Measurements from ENCODE around the gene HMCN2.
"Not testable (repeated sequence)": the region's sequence is repeated elsewhere in the genome, so short reads cannot be mapped to it uniquely, and the experiment has no call there.

HMCN2 gene

GRCh38 chr9:130239363-130239695 lies 26.2 kb upstream of the HMCN2 start:
- in situ Hi-C loops (cut with MboI; ENCODE audit: low sequenced_read_pairs) = loop anchor here (25.0 kb wide), 1 partner anchor 377 kb away; no protein-coding TSS in a partner anchor

GRCh38 chr9:130239741-130240241 lies 25.8 kb upstream of the HMCN2 start:
- in situ Hi-C loops (cut with MboI; ENCODE audit: low sequenced_read_pairs) = loop anchor here (25.0 kb wide), 1 partner anchor 377 kb away; no protein-coding TSS in a partner anchor

GRCh38 chr9:130240410-130241197 lies 25.0 kb upstream of the HMCN2 start:
- in situ Hi-C loops (cut with MboI; ENCODE audit: low sequenced_read_pairs) = loop anchor here (25.0 kb wide), 1 partner anchor 378 kb away; no protein-coding TSS in a partner anchor

GRCh38 chr9:130241198-130241535 lies 24.4 kb upstream of the HMCN2 start:
- in situ Hi-C loops (cut with MboI; ENCODE audit: low sequenced_read_pairs) = loop anchor here (25.0 kb wide), 1 partner anchor 379 kb away; no protein-coding TSS in a partner anchor

DNA sequence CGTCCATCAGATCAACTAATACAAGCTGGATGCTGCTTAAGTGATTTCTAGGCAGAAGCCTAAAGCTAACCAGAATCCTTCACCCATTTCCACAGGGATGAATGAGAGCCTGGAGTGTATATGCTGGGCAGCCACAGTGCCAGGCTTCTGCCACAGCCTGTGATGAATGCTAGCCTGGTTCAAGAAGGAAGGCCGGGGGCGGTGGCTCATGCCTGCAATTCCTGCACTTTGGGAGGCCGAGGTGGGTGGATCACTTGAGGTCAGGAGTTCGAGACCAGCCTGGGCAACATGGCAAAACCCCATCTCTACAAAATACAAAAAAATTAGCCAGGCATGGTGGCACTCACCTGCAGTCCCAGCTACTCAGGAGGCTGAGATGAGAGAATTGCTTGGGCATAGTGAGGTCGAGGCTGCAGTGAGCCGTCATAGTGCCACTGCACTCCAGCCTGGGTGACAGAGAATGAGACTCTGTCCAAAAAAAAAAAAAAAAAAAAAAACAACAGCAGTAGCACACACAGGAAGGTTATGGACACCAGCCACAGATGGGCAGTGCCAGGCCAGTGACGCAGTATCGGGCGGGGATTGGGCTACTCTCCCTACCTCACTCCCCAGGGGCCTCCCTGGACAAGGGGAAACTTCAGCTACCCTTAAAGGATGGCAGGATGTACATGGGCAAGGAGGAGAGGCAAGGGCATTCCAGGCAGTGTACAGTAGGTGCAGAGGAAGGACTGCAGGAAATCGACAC lies 23.1 kb upstream of the HMCN2 start:
- in situ Hi-C loops (cut with MboI; ENCODE audit: low sequenced_read_pairs) = loop anchor here (25.0 kb wide), 1 partner anchor 380 kb away; no protein-coding TSS in a partner anchor

- in situ Hi-C loops (cut with MboI; ENCODE audit: low sequenced_read_pairs) = loop anchor here (25.0 kb wide), 1 partner anchor 381 kb away; no protein-coding TSS in a partner anchor
Observed at GRCh38 chr9:130243015-130243881, 22.3 kb upstream of the HMCN2 start.

DNA sequence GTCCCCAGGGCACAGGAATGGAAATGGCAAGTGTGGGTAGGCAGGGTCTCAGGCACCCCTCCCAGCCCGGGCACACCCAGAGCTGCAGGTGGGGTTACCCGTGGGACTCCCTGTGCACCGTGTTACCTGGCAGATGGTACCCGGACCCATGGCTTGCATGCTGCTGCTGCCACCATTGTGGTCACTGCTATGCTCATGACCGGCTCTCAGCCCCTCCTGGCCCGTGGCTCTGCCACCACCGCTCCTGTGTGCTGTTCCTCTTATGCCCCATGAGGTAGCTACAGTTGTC lies 21.7 kb upstream of the HMCN2 start:
- in situ Hi-C loops (cut with MboI; ENCODE audit: low sequenced_read_pairs) = loop anchor here (25.0 kb wide), 1 partner anchor 382 kb away; no protein-coding TSS in a partner anchor

DNA sequence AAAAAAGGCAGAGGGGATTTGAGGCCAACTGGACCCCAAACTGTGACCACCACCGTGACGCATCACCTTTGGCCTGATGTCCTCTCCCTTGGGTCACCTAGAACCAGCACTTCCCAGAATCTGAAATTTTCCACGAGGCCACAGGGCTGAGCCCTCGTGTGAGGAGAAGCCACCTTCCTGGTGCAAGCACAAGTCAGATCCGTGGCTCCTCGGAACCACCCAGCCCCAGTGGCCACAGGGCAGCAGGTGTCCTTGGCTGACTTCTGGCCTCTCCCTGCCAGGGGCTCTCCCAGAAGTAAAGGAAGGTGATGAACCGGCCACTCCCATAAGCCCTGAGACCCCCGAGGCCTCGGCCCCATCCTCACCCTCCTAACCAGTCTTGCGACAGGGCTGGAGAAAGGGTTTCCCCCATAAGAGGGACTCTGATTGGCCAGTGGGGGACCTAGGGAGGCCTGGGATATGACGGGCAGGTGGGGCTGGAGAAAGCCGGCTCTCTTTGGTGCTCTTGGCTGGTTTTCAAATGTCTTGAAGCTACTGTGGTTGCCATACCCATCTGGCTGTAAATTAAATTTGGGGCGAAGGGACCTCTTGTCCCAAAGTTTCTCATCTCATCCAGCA lies 20.9 kb upstream of the HMCN2 start:
- in situ Hi-C loops (cut with MboI; ENCODE audit: low sequenced_read_pairs) = loop anchor here (25.0 kb wide), 1 partner anchor 382 kb away; no protein-coding TSS in a partner anchor

DNA sequence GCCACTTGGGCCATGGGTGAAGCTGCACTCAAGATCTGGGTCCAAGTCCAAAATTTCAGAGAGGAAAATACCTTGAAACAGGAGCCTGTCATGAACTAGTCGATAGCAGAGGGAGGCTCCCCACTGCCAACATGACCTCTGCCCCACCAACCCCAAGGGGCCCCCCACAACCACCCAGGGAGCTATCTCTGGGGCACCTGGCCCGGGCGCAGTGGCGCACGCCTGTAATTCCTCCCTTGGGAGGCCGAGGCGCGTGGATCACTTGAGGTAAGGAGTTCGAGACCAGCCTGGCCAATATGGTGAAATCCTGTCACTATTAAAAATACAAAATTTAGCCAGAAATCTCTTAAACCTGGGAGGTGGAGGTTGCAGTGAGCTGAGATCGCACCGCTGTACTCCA lies 20.1 kb upstream of the HMCN2 start:
- in situ Hi-C loops (cut with MboI; ENCODE audit: low sequenced_read_pairs) = loop anchor here (25.0 kb wide), 1 partner anchor 383 kb away; no protein-coding TSS in a partner anchor

DNA sequence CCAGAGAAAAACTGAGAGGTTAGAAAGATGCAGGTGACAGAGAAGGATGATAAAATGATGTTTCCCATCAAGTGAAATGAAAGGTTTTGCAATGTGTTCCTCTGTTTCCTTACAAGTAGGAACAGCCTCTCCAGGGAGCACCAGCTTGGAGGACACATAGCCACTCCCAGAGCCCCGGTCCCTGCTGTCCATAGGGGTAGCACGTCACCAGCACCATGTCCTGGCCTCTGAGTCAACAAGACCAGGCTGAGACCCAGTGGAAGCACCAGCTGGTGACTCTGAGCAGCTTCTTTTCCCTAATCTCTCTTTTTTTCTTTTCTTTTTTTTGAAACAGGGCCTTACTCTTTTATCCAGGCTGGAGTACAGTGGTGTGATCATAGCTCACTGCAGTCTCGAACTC lies 19.4 kb upstream of the HMCN2 start:
- in situ Hi-C loops (cut with MboI; ENCODE audit: low sequenced_read_pairs) = loop anchor here (25.0 kb wide), 1 partner anchor 384 kb away; no protein-coding TSS in a partner anchor

- in situ Hi-C loops (cut with MboI; ENCODE audit: low sequenced_read_pairs) = no loop called here
Observed at GRCh38 chr9:130254747-130255630, 10.6 kb upstream of the HMCN2 start.

GRCh38 chr9:130255631-130256134 lies 9.9 kb upstream of the HMCN2 start:
- in situ Hi-C loops (cut with MboI; ENCODE audit: low sequenced_read_pairs) = no loop called here

GRCh38 chr9:130256644-130257043 lies 8.9 kb upstream of the HMCN2 start:
- in situ Hi-C loops (cut with MboI; ENCODE audit: low sequenced_read_pairs) = no loop called here

GRCh38 chr9:130258137-130258536 lies 7.4 kb upstream of the HMCN2 start:
- in situ Hi-C loops (cut with MboI; ENCODE audit: low sequenced_read_pairs) = not testable (repeated sequence)

DNA sequence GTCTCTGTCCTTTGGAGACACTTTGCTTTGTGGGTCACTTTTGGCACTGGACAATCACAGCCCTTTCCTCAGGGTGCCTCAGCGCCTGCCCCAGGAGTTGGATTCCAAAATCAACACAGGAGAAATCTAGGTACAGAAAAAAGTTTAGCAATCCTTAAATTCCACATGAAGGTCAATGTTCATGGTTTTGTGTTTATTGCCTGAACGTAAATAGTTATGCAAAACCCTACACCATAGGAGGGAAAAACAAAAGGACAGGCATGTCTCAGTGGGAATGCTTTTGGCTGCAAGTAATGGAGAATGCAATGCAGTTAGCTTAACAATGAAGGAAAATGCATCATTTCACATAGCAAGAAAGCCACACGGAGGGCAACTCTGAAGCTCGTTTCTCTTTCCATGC lies 6.5 kb upstream of the HMCN2 start:
- in situ Hi-C loops (cut with MboI; ENCODE audit: low sequenced_read_pairs) = no loop called here

GRCh38 chr9:130260816-130261765 lies 4.5 kb upstream of the HMCN2 start:
- in situ Hi-C loops (cut with MboI; ENCODE audit: low sequenced_read_pairs) = no loop called here

GRCh38 chr9:130262061-130262745 lies 3.4 kb upstream of the HMCN2 start:
- in situ Hi-C loops (cut with MboI; ENCODE audit: low sequenced_read_pairs) = no loop called here
